Kidney (tissue), 14 donors: ENCODE measurements around the gene HJURP. TPM values are rescaled to one million over a fixed set of nuclear protein-coding genes. Genes with fewer than 3 reads are reported as not detected.

Source experiments
- DNase-seq, 5 donors: peaks; one replicate each; pipeline ENCODE4 v3.0.0-alpha.2; 2013 to 2020
- FAIRE-seq: peaks from 2 replicates; lab custom pipeline; 2012; peaks lifted over from hg19 to GRCh38; lab: Jason Lieb, UNC
- H3K27ac ChIP-seq, 2 donors: one replicate each; pipeline ENCODE4 v1.7.0; 2013; ENCODE audit warnings: low read depth in 2 of 2, low read length in 2 of 2, inconsistent platforms in 1 of 2
- H3K27me3 ChIP-seq: one replicate; pipeline ENCODE4 v1.7.1; 2013; ENCODE audit warnings: low read length, inconsistent platforms; ENCODE audit not compliant: control insufficient read depth, insufficient read depth
- H3K36me3 ChIP-seq, 3 donors: one replicate each; pipeline versions ENCODE4 v1.7.0 to v1.7.1; 2013; ENCODE audit warnings: low read length in 3 of 3, control low read depth in 1 of 3, inconsistent platforms in 1 of 3; ENCODE audit not compliant: insufficient read depth in 3 of 3, control insufficient read depth in 2 of 3
- H3K4me1 ChIP-seq, 3 donors: one replicate each; pipeline versions ENCODE4 v1.7.0 to v1.7.1; 2013; ENCODE audit warnings: low read length in 3 of 3, inconsistent platforms in 1 of 3, low read depth in 1 of 3; ENCODE audit not compliant: control insufficient read depth in 2 of 3, insufficient read depth in 2 of 3
- H3K4me3 ChIP-seq, 3 donors: one replicate each; pipeline versions ENCODE4 v1.7.0 to v1.8.1; 2013; ENCODE audit warnings: low read length in 3 of 3, control low read depth in 1 of 3, inconsistent platforms in 1 of 3
- H3K9ac ChIP-seq, 3 donors: one replicate each; pipeline versions ENCODE4 v1.7.0 to v1.7.1; 2013; ENCODE audit warnings: low read length in 3 of 3, control low read depth in 1 of 3, inconsistent platforms in 1 of 3
- H3K9me3 ChIP-seq, 3 donors: one replicate each; pipeline versions ENCODE4 v1.7.0 to v1.7.1; 2013; ENCODE audit warnings: low read length in 3 of 3, control low read depth in 1 of 3, inconsistent platforms in 1 of 3; ENCODE audit not compliant: control insufficient read depth in 2 of 3, insufficient read depth in 1 of 3
- intact Hi-C: fragments of 100-400 bp; cut with DNase I; formaldehyde crosslinking; loops from one replicate; pipeline ENCODE4 v1.11.1; 2022
- polyA plus RNA-seq: library from polyadenylated mRNA; stranded (reverse); fragments of 350-450 nt; fragmentation: Illumina TruSeq; extraction: RNeasy Lipid Tissue Mini Kit (QIAGEN cat#74804); gene quantifications from one replicate; pipeline ENCODE4 v1.2.3, GENCODE V29; 2014; ENCODE audit warnings: low read depth, low replicate concordance; ENCODE audit not compliant: insufficient read depth
- total RNA-seq: library from RNA; stranded (reverse); fragmentation: NEBNext Ultra II Directional; extraction: Animal tissue kit (Norgen Biotek cat#: 25700); gene quantifications from one replicate; pipeline ENCODE4 v1.2.1, GENCODE V29; 2021
- TF ChIP-seq, protein P1 (sequence below): IDR thresholded peaks from 3 replicates; pipeline ENCODE4 v1.5.1; 2012; ENCODE audit warnings: mild to moderate bottlenecking, moderate library complexity, borderline replicate concordance; ENCODE audit not compliant: insufficient read depth; ENCODE audit errors: extremely low read depth
- donor health status: control.
- donor health status: control.
- donor health status: control.
- donor health status: control.
- donor health status: control.
- donor health status: DM: yes; HTN: yes; CAD: no.
- donor health status: Normal renal cell carcinoma (clear cell type).

Gene HJURP
- total and polyA plus RNA-seq, 2 donors from 2014 or later, result 0.94 TPM; not detected in 1

DNA sequence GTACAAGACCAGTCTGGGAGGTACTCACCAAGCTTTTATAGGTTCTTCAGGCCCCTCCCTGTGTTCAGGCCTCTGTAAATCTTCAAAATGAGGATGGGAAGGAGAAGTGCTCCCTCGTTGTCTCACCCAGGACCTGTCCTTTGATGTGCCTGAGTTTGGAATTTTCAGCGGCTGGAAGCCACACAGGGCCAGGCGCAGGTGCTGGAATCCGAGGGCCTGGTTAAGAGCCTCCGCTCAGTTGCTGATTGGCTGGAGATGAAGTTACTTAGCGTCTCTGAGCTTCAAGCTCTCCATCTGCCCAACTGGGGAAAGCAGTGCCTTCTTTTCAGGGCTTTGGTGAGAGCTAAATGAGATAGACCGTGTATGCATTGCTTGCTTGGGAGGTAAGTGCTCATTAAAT lies 30.0 kb downstream of the HJURP start:
- intact Hi-C loops, result no loop called here
- DNase-seq, result peak in 2 of 5 donors; percentile 10 to 18

DNA sequence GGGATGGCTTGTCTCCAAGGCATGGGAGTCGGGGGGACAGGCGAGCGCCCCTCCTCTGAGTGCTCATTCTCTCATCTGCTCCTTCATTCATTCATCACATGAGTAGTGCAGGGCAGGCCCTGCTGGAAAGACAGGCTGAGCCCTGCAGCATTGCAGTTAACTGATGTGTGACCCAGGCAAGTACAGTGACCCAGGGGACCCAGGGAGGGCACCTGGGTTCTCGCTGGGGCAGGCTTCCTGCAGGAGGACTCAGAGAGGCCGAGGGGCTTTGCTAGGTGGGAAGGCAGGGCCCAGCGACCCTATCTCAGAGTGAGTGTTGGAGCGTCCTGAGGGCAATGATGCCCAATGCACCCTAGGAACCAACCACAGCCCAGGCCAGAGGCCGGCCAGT lies 30.6 kb downstream of the HJURP start:
- H3K9ac ChIP-seq, result no peak overlapping the region
- no peaks in the 10 kb centered on the region for H3K4me1 ChIP-seq
- intact Hi-C loops, result no loop called here
- TF ChIP-seq, protein P1, sequence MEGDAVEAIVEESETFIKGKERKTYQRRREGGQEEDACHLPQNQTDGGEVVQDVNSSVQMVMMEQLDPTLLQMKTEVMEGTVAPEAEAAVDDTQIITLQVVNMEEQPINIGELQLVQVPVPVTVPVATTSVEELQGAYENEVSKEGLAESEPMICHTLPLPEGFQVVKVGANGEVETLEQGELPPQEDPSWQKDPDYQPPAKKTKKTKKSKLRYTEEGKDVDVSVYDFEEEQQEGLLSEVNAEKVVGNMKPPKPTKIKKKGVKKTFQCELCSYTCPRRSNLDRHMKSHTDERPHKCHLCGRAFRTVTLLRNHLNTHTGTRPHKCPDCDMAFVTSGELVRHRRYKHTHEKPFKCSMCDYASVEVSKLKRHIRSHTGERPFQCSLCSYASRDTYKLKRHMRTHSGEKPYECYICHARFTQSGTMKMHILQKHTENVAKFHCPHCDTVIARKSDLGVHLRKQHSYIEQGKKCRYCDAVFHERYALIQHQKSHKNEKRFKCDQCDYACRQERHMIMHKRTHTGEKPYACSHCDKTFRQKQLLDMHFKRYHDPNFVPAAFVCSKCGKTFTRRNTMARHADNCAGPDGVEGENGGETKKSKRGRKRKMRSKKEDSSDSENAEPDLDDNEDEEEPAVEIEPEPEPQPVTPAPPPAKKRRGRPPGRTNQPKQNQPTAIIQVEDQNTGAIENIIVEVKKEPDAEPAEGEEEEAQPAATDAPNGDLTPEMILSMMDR, result no peak
- FAIRE-seq (no peak), DNase-seq (no peak)
- no peak overlapping the region for H3K27ac ChIP-seq
- H3K27me3 ChIP-seq, result no peaks in the 10 kb centered on the region
- no peaks in the 10 kb centered on the region for H3K9me3 ChIP-seq
- H3K36me3 ChIP-seq, result no peaks in the 10 kb centered on the region
- no peak overlapping the region for H3K4me3 ChIP-seq

More for the DNA sequence above, 30.0 kb downstream of the HJURP start:
- H3K27me3 ChIP-seq, result no peaks in the 10 kb centered on the region
- H3K9ac ChIP-seq, result no peak overlapping the region
- no peak overlapping the region for H3K4me3 ChIP-seq
- H3K27ac ChIP-seq, result no peak overlapping the region
- TF ChIP-seq, protein P1, result no peak
- no peaks in the 10 kb centered on the region for H3K36me3 ChIP-seq
- no peaks in the 10 kb centered on the region for H3K4me1 ChIP-seq
- H3K9me3 ChIP-seq, result no peaks in the 10 kb centered on the region
- no peak for FAIRE-seq

DNA sequence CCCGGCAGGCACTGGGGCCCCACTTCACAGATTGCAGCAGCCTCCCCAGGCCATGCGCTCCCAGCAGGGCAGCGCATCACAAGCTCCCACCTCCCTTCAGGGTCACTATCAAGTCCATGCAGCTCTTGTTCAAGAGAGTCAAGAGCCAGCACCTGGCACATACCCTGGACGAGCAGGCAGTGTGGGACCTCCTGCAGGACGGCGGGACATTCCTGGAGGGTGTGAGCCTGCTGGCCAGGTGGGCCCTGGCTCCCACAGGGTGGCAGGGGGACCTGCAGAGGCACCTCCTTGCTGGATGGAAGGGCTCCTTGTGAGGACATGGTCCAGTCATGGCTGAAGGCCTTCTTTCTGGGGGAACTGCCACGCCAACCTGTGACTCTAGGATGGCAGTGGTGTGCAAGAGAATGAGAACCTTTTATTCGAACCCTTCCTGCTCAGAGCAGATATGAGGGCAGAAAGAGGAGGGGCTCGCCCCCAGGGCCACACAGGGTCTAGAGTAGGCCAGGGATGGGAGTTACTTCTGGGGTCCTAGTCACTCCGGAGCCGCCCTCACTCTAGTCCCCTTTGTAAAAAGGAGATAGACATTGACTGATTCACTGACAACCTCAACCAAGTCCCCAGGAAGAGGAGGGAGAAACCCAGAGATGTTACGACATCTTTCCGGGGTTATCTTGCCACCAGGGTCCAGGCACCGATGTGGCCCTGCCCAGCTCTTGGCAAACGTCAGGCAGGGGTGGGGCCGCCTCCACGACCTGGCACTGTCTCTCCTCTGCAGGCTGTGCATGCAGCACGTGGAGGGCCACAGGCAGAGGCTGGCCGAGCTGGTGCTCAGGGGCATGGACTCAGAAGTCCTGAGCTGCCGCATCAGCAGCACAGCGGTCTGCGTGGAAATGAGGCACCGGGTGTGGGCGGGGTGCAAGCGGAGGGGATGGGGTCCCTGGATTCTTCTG lies 31.3 kb downstream of the HJURP start:
- intact Hi-C loops, result no loop called here
- DNase-seq (peak in 2 of 5 donors; percentile 16 to 73), FAIRE-seq (no peak)
- Histone ChIP-seq H3K9ac (no peak overlapping the region), H3K27ac (no peak overlapping the region), H3K9me3 (no peaks in the 10 kb centered on the region), H3K4me1 (no peaks in the 10 kb centered on the region), H3K4me3 (no peak overlapping the region), H3K27me3 (no peaks in the 10 kb centered on the region), H3K36me3 (no peaks in the 10 kb centered on the region)
- TF ChIP-seq, protein P1, result no peak
